Stimulated activated CD8-positive, alpha-beta memory T cell treated with anti-CD3 and anti-CD28 coated beads, Interleukin-12 subunit alpha, Interleukin-12 subunit beta, amount 100 ng/mL, for 24 hours (primary cell): Measurements from ENCODE around the gene MRAP2.
"Not testable (repeated sequence)": the region's sequence is repeated elsewhere in the genome, so short reads cannot be mapped to it uniquely, and the experiment has no call there.

Experiments
- DNase-seq: peaks from one replicate; pipeline ENCODE4 v3.0.0-alpha.2; 2020; ENCODE audit errors: extremely low read depth

The MRAP2 gene

DNA sequence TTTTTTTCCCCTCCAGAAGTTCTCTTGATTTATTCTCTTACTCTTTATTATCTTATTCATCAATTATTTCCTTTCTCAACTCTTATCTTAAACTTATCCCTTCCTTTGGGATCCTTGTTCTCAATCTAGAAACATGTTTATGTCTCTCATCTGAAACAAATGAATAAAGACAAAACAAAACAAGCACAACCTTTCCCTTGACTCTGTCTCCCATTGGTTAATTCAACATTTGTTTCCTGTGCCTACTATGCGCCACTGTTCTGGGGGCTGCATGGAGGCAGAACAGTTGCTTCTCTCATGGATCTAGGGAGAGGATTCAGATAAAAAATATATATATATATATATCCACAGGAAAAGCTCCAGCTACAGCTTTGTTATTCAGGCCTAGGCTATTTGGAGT, 5.2 kb upstream of the MRAP2 start:
- no peak for DNase-seq

DNA sequence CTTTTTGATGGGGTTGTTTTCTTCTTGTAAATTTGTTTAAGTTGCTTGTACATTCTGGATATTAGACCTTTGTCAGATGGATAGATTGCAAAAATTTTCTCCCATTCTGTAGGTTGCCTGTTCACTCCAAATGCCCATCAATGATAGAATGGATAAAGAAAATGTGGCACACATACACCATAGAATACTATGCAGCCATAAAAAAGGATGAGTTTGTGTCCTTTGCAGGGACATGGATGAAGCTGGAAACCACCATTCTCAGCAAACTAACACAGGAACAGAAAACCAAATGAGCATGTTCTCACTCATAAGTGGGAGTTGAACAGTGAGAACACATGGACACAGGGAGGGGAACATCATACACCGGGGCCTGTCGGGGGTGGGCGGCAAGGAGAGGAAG, 1.6 kb upstream of the MRAP2 start:
- DNase-seq, result not testable (repeated sequence)

DNA sequence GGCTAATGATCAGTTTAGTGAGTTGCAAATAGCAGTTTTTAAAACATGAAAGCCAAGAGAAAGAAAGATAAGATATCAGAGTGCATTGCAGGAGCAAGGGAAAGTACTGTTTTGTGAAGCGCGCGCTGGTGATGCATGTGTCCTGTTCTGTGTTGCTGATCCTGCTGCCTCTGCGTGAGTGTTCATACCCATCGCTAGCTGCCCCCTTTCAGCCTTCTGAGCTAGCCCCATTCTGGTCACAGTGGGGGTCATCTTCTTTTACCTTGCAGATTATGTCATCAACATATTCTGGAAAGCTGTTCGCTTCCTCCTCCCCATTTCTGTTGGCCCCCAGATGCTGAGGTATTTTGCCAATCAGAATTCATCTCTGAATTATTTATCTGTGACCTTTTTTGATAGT, 1.9 kb downstream of the MRAP2 start:
- DNase-seq, result no peak

DNA sequence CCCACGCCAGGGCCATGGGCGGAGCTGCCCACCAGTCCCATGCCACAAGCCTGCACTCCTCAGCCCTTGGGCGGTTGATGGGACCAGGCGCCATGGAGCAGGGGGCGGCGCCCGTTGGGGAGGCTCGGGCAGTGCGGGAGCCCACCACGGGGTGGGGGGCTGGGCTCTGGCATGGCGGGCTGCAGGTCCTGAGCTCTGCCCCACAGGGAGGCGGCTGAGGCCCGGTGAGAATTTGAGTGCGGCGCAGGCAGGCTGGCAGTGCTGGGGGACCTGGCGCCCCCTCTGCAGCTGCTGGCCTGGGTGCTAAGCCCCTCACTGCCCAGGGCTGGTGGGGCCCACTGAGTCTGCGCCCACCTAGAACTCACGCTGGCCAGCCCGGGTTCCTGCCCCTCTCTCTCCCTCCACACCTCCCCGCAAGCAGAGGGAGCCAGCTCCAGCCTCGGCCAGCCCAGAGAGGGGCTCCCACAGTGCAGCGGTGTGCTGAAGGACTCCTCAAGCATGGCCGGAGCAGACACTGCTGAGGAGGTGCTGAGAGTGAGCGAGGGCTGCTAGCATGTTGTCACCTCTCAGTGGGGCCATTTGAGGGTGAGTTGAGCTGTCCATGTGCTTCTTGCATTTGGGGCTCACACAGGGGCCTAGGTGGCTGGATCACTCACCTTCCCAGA, 4.0 kb downstream of the MRAP2 start:
- no peak for DNase-seq

DNA sequence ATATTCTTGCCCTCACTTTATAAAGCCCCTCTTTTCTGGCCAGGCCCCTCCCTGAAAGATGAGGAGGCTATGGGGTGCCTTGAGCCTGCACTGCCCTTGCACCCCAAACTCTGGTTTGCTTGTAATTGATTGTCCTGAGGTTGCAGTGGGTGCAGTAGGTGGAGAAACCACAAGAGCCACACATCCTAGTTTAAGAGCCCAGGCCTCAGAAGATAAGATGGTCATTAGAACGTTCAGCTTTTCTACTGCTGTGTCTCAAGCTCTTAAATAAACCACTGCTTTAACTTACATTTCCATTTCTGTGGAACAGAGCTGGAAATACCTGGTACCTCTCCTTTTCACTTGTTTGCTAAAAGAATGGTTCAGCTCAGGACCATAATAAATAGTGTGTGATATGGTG, 9.0 kb downstream of the MRAP2 start:
- no peak for DNase-seq

DNA sequence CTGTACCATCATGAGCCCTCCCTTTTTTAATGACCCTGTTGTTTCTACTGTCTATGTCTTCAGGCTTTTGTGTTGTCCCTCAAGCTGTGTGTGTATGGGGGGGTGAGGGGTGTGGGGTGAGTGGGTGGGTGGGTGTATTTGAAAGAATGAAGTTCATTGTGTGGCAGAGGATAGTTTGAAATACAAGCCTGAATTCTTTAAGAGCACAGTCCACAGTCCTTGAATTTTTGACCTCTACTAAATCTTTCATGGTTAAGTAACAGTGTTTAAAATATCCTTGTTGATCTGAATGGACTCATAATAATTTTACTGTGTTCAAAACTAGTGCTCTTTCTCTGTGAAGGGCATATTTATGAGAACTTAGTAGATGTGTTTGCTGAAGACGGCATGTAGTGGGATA, 10.0 kb downstream of the MRAP2 start:
- no peak for DNase-seq

DNA sequence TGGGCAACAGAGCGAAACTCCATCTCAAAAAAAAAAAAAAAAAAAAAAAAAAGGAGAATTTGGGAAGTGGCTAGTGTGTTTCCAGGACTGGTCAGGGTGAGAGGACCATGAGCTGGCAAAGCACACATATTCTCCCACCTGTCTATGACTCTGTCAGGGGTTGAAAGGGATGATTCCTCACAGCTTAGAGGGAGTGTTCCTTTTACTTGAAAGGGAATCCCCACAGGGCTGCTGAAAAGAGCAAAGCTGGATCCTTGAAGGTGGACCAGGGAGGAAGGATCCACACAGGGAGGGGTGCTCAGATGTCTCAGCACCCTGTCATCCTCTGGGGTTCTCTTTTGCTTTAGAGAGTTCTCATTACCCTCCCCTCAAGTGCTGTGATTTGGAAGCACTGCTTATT, 13.2 kb downstream of the MRAP2 start:
- no peak for DNase-seq

DNA sequence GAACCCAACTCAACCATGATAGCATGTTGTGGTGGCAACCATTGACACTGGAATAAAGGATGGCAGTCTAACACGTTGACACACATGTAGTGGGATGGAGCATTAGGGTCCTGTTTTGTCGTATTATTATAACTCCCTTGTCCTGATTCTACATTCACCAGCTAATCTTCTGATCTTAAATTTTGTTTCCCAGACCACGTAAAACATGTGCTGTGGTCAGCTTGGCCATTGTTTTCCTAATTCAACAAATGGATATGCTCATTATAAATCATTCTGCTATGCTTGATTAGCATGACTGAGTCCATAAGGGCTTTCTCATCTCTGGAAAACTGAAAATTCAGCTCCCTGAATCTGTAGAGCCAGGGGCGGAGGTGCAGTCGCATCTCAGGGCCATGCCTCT, 15.0 kb downstream of the MRAP2 start:
- no peak for DNase-seq

DNA sequence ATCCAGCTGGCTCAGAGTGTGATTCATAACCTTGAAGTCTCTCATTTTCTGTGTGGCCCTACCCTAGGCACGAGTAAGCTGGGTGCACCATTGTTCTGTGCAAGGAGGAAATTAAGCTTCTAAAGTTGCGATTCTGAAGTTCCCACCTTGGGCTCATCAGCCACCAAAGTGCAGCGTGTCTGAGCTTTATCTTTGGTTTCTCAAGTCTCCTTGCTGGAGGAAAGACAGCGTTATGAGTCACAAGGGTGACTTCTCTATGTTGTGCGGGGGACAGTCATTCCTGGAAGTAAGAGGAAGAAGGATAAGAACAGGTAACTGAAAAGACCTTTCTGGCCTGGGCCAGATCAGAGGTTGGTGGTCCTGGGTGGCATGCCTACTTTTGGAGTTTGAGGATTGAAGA, 16.8 kb downstream of the MRAP2 start:
- no peak for DNase-seq

DNA sequence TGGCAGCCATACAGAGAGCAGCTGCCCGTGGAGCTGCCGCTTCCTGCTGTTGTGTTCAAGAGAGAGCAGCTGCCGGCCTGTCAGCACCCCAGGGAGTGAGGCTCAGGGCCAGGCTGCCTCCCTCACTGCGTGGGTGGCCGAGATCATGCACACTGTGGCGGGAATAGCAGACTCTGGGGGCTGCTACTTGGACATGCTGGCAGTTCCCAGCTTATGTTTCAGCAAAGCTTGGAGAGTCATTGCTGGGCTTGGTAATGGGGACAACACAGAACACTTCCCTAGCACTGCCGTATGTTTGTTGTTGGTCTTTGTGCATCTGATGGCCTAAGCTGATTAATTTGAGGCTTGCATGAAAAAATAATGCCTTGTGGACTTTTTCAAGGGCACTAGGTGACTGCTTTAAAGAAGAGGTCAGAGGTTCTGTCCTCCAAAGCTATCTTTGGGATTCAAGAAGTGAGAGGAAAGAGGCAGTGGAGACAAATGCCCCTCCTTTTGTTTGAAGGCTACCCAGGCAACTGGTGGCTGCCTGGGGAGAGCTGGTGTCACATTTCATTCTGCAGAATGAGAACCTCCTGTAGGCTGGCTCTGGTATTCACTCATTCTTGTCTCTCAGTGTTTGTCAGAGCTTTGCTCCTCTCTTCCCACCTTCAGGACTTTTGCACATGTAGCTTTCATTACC, 18.8 kb downstream of the MRAP2 start:
- no peak for DNase-seq

DNA sequence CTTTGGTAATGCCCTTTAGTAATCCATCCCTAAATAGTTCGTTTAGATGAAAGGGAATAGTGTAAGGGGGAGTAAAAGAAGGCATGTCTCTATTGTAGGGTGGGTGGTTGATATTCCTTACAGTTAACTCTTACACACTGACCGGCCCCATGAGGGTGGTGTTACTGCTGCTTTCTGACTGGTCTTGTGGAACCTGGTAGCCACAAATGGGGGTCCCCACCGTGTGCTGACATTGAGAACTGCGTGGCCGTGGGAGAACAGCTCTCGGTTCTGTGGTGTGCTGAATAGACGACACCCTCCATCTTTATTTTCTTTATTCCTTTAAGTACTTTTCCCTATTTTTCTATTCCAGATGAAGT, 19.3 kb downstream of the MRAP2 start:
- DNase-seq, result no peak

DNA sequence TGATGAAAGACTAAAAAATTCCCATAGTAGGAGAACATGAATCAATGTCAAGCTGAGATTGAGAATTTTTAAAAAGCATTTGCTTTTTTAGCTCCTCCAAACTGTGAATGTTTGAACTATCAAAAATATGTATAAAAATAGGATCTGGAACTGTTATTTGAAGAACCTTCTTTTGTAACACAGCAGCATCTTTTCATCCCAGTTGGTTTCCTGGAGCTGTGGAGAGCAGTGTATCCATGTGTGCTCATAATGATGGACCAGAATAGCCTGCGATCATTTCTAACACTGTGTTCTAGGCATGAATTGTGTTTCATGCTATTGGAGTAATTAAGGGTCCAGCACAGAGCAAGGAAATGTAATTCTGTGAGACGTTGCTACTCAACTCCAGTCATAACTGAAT, 22.1 kb downstream of the MRAP2 start:
- no peak for DNase-seq

DNA sequence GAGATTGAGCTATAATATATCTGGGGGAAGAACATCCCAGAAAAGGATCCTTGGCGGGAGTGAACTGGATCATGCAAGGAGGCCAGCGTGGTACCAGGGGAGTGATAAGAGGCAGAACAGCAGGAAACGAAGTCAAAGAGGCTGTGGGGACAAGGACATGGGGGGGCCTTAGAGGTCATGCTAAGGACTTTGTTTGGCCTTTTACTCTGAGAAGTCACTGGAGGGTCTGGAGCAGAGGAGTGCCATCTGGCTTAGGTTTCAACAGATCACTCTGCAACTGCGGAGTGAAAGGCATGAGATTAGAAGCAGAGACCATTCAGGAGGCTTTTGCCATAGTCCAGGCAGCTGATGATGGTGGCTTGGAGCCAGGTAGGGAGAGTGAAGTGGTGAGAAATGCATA, 24.3 kb downstream of the MRAP2 start:
- DNase-seq, result no peak

DNA sequence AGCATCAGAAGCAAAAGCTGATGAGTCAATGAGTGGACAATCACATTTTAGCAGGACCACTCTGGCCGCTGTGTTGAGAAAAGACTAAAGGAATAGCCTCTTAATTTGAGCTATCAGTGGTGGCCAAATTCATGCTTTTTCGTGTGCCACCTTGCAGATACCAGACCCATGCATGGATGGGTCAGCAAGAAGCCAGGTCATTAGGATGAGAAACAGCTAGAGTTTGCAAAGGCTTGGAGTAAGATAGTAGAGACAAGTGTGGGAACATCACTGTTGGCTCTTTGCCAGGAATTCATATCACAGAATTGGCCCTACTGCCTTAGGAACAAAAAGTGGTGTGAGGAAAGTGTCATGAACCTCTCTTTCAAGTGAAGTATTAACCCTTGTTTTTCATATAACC, 25.5 kb downstream of the MRAP2 start:
- DNase-seq, result no peak

DNA sequence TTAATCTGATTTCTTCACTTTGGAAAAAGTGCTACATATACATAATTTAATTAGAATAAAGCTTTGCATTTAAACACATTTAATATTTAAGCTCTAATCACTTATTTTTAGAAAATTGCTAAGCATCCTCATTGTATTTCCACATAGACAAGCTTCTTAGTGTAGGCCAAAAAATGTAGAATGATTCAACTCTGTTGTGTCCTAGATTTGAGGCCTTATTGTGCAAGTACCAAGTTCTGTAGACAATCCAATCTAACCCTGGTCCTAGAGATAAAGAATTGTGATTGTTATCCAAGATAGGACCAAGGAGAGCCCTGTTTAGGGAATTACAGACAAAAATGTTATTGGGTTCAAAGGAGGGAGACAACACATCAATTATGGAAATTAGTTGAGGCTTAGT, 27.6 kb downstream of the MRAP2 start:
- no peak for DNase-seq

DNA sequence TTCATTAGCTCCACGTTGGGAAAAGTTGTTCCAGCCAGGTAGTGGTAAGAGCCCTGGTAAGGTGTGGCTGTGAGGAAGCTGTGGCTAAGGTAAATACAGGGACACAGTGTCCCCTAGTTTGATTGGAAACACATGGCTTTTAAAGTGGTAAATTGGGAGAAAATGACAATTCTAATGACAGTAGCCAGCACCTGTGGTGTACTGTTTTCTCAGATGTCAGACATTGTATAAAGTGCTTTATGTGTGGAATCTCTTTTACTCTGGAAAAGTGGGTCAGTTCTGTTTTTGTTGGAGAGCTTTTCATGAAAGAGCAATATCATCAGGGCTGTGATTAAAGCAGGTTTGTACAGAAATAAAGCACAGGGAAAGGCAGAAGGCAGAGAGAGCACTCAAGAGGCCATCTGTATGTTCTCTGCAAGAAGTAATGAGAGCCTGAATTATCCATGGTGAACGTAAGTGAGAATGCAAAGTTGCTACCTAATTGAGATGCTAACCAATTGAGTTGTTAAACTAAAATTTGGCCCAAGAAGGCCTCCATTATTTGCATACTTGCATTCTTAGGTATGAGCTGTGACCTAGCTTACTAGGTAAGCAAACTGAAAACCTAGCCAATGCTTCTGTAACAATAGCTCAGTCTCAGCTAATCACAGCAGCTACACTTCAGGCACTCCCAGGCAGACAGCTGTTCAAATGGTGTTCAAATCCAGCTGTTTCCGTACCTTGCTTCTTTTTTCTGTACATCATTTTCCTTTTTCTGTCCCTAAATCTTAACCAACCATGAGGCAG, 28.2 kb downstream of the MRAP2 start:
- DNase-seq, result no peak

DNA sequence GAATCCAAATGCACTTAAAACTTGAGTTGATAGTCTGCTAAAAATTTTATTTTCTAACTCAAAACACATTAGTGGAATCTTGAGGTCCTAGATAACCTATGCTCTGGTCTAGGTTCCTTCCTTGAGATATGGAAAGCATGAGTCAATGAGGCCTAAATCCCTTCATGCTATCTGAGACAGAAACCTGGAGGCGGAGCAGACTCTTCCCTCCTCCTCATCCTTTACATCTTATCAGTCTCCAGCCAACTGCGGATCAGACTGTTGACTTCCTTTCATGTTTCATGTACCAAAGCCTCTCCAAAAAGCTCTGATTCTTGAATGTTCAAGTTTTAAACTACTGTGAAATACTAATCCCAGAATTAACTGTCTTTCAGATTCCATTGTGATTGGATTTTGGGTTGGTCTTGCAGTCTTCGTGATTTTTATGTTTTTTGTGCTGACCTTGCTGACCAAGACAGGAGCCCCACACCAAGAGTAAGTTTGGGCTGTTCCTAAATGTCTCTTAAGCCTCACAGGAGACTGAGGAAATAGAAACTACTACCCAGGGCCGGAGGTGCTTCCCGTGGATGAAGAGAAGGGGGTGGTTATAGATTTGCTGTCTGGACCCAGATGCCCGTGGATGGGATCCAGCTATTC, 29.1 kb downstream of the MRAP2 start:
- no peak for DNase-seq

DNA sequence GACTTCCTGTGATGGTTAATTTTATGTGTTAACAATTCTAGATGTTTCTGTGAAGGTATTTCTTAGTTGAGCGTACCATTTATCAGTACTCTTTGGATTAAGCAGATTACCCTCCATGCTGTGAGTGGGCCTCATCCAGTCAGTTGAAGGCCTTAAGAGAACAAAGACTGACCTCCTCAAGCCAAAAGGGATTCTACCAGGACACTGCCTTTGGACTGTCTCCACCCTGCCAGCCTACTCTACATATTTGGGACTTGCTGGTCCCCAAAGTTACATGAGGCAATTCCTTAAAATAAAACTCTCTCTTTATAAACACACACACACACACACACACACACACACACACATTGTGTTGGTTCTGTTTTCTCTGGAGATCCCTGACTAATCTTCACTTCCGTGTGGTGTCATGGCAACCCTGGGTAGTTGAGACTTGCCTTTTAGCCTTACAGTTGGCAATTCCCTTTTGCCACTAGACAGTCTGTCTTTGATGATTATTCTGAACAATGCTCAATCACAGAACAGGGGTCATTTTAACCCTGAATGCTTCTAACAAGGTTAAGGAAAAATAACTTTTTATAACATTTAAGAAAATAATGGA, 32.2 kb downstream of the MRAP2 start:
- no peak for DNase-seq

DNA sequence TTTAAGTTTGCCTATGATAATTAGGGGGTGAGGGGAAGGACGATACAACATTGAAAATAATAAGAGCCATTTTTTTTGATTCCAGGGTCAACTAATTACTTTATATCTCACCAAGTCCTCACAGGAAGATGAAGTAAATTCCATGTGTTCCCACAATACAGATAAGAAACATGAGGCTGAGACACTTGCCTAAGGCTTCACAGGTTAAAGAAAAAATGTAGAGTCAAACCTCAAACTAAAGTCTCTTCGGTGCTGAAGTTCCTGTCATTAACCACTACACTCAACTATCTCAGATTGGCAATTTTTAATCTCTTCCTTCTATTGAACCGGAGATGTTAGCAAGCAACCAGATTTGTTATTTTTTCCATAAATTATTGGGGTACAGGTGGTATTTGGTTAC, 33.0 kb downstream of the MRAP2 start:
- no peak for DNase-seq

DNA sequence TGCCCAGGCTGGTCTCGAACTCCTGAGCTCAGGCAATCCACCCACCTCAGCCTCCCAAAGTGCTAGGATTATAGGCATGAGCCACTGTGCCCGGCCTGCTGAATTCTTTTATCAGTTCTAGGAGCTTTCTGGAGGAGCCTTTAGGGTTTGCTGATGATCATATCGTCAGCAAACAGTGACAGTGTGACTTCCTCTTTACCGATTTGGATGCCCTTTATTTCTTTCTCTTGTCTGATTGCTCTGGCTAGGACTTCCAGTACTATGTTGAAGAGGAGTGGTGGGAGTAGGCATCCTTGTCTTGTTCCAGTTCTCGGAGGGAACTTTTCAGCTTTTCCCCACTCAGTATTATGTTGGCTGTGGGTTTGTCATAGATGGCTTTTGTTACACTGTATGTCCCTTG, 35.3 kb downstream of the MRAP2 start:
- DNase-seq, result not testable (repeated sequence)

DNA sequence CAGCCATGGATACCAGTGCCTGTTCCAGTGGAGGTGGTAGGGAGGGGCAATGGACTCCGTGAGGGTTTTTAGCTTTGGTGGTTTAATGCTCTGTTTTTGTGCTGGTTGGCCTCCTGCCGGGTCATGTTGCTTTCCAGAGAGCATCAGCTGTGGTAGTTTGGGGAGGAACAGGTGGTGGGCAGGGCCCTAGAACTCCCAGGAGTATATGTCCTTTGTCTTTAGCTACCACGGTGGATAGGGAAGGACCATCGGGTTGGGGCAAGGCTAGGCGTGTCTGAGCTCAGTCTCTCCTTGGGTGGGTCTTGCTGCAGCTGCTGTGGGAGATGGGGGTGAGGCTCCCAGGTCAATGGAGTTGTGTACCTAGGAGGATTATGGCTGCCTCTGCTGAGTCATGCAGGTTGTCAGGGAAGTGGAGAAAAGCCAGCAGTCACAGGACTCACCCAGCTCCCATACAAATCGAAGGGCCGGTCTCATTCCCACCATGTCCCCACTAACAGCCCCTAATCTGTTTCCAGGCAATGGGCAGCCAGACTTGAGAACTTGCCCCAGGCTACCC, 38.9 kb downstream of the MRAP2 start:
- no peak for DNase-seq
